GM12891 (cell line): ENCODE data around the gene APOB.

ENCODE experiments used
- POLR2A ChIP-seq: IDR thresholded peaks from 2 replicates; pipeline ENCODE4 v1.6.1; 2011; ENCODE audit warnings: low read depth, low read length, control low read depth
- POLR2AphosphoS5 ChIP-seq: IDR thresholded peaks from 2 replicates; pipeline ENCODE4 v1.6.1; 2011; ENCODE audit warnings: low read depth, low read length, control low read depth
- POU2F2 ChIP-seq: IDR thresholded peaks from 2 replicates; pipeline ENCODE4 v1.6.1; 2011; ENCODE audit warnings: low read depth, mild to moderate bottlenecking, control low read depth, low read length, moderate library complexity
- TAF1 ChIP-seq: IDR thresholded peaks from 2 replicates; pipeline ENCODE4 v1.6.1; 2011; ENCODE audit warnings: low read depth, low read length, control low read depth

DNA sequence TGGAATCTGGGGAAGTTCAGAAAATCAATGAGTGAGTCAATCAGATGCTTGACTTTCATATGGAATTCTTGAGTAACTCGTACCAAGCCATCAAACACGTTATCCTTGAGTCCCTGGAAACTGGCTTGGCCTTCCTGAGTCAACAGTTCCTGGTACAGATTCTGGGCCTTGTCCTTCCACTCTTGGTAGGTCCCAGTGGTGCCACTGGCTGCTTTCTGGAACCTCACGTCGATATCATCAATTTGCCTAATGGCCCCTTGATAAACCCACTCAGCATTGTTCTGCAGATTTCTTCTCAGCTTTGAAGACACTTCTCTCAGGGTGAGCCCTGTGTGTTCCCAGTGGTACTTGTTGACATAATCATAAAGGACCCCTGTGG is 41.1 kb downstream of the APOB start:
- no peak for TF ChIP-seq TAF1
- TF ChIP-seq POLR2A = no peak
- no peak for TF ChIP-seq POLR2AphosphoS5
- TF ChIP-seq POU2F2 = no peak
